Lung (tissue), 12 donors: Measurements from ENCODE around the gene GMIP. TPM values are rescaled to one million over a fixed set of nuclear protein-coding genes. Genes with fewer than 3 reads are reported as not detected.

ENCODE experiments used
- ATAC-seq: fragments of 200-7000 bp; cut with Tn5 transposase; one replicate; pipeline ENCODE4 v1.9.1; 2020; ENCODE audit warnings: moderate number of reproducible peaks; ENCODE audit not compliant: insufficient read depth, low FRiP score
- DNase-seq, 3 donors: peaks; one replicate each; pipeline ENCODE4 v3.0.0-alpha.2; 2013 to 2017
- H3K27ac ChIP-seq, 2 donors: one replicate each; pipeline ENCODE4 v1.5.1; 2013; ENCODE audit warnings: mild to moderate bottlenecking in 2 of 2, moderate library complexity in 2 of 2, control low read depth in 1 of 2, inconsistent platforms in 1 of 2, low read depth in 1 of 2, low read length in 1 of 2
- H3K27me3 ChIP-seq, 3 donors: one replicate each; pipeline ENCODE4 v1.5.1; 2013; ENCODE audit warnings: low read length in 2 of 3; ENCODE audit not compliant: control insufficient read depth in 3 of 3, insufficient read depth in 3 of 3
- H3K36me3 ChIP-seq, 4 donors: one replicate each; pipeline ENCODE4 v1.5.1; 2013; ENCODE audit warnings: low read length in 4 of 4, mild to moderate bottlenecking in 1 of 4, moderate library complexity in 1 of 4; ENCODE audit not compliant: control insufficient read depth in 4 of 4, insufficient read depth in 4 of 4
- H3K4me1 ChIP-seq, 5 donors: one replicate each; pipeline ENCODE4 v1.5.1; 2013; ENCODE audit warnings: low read length in 5 of 5, mild to moderate bottlenecking in 2 of 5, moderate library complexity in 1 of 5; ENCODE audit not compliant: control insufficient read depth in 5 of 5, insufficient read depth in 5 of 5
- H3K4me3 ChIP-seq: one replicate; pipeline ENCODE4 v1.5.1; 2013; ENCODE audit warnings: mild to moderate bottlenecking, control low read depth, moderate library complexity
- H3K9ac ChIP-seq, 2 donors: one replicate each; pipeline ENCODE4 v1.5.1; 2013; ENCODE audit warnings: low read length in 2 of 2, control low read depth in 1 of 2; ENCODE audit not compliant: insufficient read depth in 1 of 2
- H3K9me3 ChIP-seq, 4 donors: one replicate each; pipeline ENCODE4 v1.5.1; 2013; ENCODE audit warnings: low read length in 3 of 4, mild to moderate bottlenecking in 1 of 4, moderate library complexity in 1 of 4; ENCODE audit not compliant: control insufficient read depth in 4 of 4, insufficient read depth in 3 of 4
- CTCF ChIP-seq: IDR thresholded peaks from 2 replicates; pipeline ENCODE4 v1.5.1; 2012; ENCODE audit warnings: mild to moderate bottlenecking; ENCODE audit errors: control extremely low read depth, extremely low read depth
- WGBS, 2 donors: extraction: QIAGEN DNeasy Blood & Tissue Kit; methylation state at CpG; one replicate each; pipeline ENCODE4 v1.1.7; 2013; 5-methylcytosine and 5-hydroxymethylcytosine counted together
- polyA plus RNA-seq, 2 donors: library from polyadenylated mRNA; stranded (reverse); fragments of 200-250 nt; gene quantifications; one replicate each; pipeline ENCODE4 v1.2.1, GENCODE V29; 2013
- total RNA-seq, 2 donors: library from RNA; depleted of rRNA in 1 of 2; stranded (reverse); fragments of >200 nt in 1 of 2; gene quantifications; one replicate each; pipeline ENCODE4 v1.2.1, GENCODE V29; 2014 to 2021
- donor health status: control.
- donor health status: control.
- donor health status: Bipolar disorder and iron deficiency.
- donor health status: healthy.
- donor health status: DM: yes; HTN: yes; CAD: no.

The GMIP gene
- total and polyA plus RNA-seq, 4 donors, result 13.1 to 54.1 (median 31.6) TPM

DNA sequence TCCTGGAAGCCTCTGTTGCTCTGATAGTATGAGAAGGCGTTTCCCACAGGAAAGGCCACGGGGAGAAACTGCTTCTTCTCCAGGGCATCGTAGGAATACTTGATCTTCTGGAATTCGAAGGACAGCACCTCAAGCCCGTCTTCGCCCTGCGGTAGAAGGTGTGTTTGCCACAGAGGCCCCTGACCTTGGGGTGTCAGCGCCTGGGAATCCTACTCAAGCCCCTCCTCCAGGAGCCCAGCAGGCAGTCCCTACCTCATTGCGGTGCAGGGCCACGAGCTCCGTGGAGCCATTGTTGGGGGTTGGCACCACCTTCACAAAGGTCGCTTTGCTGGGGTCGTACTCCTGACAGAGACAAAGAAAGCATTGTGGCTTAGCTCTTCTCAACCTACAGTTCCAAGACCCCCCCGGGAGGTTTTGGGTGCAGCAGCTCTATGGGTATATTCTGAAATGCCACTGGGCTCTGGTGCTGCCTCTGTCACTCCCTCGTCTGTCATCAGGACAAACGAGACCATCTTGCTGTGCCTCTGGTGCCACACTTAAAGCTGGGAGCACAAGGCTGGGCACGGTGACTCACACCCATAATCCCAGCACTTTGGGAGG, 16.3 kb upstream of the GMIP start:
- H3K4me1 ChIP-seq, result peaks cover 0 to 13% (median 10%) of the 10 kb centered on the region in 5 donors
- peaks cover 17 to 53% (median 37%) of the 10 kb centered on the region in 4 donors for H3K36me3 ChIP-seq
- 88 to 96% methylated on average over 17 of the region's 17 CpGs for WGBS, 2 donors
- H3K9ac ChIP-seq, result no peak overlapping the region
- ATAC-seq (no peak), DNase-seq (no peak)
- no peak for TF ChIP-seq CTCF
- no peaks in the 10 kb centered on the region for H3K9me3 ChIP-seq
- no peak overlapping the region for H3K4me3 ChIP-seq
- H3K27me3 ChIP-seq, result no peaks in the 10 kb centered on the region
- no peak overlapping the region for H3K27ac ChIP-seq

DNA sequence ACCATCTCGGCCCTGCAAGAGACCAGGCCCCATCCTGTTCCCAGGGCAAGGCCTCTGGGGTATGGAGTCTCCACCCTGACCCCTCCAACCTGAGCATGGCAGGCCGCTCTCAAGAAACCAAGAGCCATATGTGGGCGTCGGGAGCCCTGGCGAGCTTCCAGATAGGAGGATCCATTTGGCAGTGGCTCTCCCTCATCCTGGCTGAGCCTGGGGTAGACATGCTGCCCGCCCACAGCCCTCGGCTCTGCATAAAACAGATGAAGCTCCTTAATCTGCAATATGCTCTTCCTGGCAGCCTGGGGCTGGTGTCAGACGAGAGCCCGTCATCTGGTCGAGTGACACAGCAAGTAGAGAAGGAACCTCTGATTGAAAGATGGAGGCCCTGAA, 13.9 kb upstream of the GMIP start:
- Histone ChIP-seq H3K27me3 (no peaks in the 10 kb centered on the region), H3K36me3 (peaks cover 26 to 75% (median 46%) of the 10 kb centered on the region in 4 donors), H3K4me3 (no peak overlapping the region), H3K9ac (no peak overlapping the region), H3K27ac (no peak overlapping the region), H3K4me1 (peaks cover 0 to 9% (median 7%) of the 10 kb centered on the region in 5 donors), H3K9me3 (no peaks in the 10 kb centered on the region)
- no peak for TF ChIP-seq CTCF
- ATAC-seq (no peak), DNase-seq (no peak)
- 86 to 87% methylated on average over 10 of the region's 10 CpGs for WGBS, 2 donors

GRCh38 chr19:19656451-19657396, 13.3 kb upstream of the GMIP start:
- DNase-seq (no peak), ATAC-seq (no peak)
- H3K9ac ChIP-seq, result no peak overlapping the region
- H3K36me3 ChIP-seq, result peaks cover 26 to 81% (median 48%) of the 10 kb centered on the region in 4 donors
- WGBS, 2 donors, result 96 to 97% methylated on average over 33 of the region's 33 CpGs
- H3K4me1 ChIP-seq, result peaks cover 0 to 5% (median 0%) of the 10 kb centered on the region in 5 donors
- H3K4me3 ChIP-seq, result no peak overlapping the region
- no peaks in the 10 kb centered on the region for H3K27me3 ChIP-seq
- TF ChIP-seq CTCF, result no peak
- H3K27ac ChIP-seq, result no peak overlapping the region
- no peaks in the 10 kb centered on the region for H3K9me3 ChIP-seq
